Daoy (cell line): ENCODE data around the gene PHF2. TPM values are rescaled to one million over a fixed set of nuclear protein-coding genes. Genes with fewer than 3 reads are reported as not detected.
A peak's percentile ranks its signal among the peaks of the same experiment; 100 is the strongest.
"Not testable (repeated sequence)": the region's sequence is repeated elsewhere in the genome, so short reads cannot be mapped to it uniquely, and the experiment has no call there.

Experiments used
- DNase-seq: peaks from one replicate; pipeline ENCODE4 v3.0.0-alpha.2; 2015; ENCODE audit warnings: low read depth
- total RNA-seq: library from RNA; depleted of rRNA; stranded (reverse); fragments of >200 nt; shearing (Covaris generic); gene quantifications from 2 replicates; pipeline ENCODE4 v1.2.3, GENCODE V29; 2014

Gene PHF2
- total RNA-seq, 1 experiment from 2014 or later, result 12.1 TPM

DNA sequence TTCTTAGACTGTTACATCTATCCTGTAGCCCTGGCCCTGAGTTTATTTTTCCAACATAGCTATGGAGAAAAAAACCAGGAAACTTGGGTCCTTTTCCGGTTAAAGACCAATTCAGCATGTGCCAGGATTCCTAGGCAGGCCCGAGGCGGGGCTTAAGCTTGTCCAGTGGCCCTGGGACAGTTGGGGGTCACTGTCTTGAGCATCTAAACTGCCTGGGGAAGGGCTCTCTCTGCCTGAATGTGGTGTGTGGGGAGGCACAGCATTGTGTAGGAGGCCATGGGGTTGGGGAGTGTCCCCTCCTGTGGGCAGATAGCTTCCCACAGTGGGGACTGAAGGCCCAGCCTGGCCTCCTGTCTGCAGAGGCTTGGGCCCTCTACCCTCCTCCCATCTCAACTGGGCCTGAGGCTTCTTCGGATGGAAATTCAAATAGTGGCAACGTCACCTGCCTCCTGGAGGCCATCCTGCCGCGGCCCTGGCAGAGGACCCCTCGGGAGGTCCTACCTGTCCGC, 88.8 kb downstream of the PHF2 start:
- no peak for DNase-seq

DNA sequence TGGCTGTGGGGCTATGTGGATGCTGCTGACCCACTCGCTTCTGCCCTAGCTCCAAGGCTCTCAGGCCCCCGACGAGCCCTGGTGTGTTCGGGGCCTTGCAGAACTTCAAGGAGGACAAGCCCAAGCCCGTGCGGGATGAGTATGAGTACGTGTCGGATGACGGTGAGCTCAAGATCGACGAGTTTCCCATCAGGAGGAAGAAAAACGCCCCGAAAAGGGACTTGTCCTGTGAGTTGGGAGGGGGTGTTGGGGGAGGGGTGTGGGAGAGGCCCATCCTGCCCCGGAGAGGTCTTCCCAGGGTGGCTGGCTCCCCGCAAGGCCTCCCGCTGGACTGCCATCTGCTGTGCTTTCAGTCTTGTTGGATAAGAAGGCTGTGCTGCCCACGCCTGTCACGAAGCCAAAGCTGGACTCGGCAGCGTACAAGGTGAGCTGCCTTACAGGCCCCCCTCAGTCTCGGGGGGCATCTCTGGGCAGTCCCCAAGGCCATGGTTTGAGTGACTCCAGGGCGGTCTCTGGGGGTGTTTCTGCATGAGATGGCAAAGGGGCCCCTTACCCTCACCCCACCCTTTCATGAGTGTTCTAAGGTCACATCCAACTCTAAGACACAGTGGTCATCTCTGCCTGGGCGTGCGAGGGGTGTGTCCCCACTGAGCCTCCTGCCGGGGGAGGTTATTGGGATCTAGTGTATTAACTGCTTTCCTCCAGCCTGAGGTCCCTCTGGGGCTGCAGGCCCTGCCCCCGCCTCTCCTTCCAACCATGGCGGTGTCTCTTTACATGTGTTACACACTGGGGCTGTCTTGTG, 89.5 kb downstream of the PHF2 start:
- no peak for DNase-seq

DNA sequence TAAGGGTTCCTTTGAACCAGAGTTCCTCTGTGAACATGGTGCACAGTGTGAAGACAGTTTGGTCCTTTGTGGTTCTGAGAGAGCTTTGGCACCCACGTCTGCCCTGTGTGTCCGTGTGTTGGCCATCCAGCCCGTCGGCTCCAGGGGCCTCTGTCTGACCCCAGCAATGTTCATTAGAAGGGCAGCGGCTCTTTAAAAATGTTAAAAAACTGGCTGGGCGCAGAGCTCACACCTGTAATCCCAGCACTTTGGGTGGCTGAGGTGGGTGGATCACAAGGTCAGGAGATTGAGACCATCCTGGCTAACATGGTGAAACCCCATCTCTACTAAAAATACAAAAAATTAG, 90.0 kb downstream of the PHF2 start:
- DNase-seq, result not testable (repeated sequence)

DNA sequence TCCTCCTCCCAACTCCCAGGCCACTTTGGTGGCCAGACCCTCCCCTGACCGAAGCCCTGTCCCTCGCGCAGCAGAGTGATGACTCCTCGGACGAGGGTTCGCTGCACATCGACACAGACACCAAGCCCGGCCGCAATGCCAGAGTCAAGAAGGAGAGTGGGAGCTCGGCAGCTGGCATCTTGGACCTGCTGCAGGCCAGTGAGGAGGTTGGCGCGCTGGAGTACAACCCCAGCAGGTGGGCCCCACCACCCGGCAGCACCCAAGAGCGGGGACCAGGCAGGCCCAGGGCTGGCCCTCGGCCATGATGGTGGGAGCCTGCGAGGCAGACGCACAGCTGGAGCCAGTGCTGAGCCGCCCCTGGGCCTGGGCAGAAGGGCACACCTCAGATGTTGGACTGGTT, 90.6 kb downstream of the PHF2 start:
- no peak for DNase-seq

DNA sequence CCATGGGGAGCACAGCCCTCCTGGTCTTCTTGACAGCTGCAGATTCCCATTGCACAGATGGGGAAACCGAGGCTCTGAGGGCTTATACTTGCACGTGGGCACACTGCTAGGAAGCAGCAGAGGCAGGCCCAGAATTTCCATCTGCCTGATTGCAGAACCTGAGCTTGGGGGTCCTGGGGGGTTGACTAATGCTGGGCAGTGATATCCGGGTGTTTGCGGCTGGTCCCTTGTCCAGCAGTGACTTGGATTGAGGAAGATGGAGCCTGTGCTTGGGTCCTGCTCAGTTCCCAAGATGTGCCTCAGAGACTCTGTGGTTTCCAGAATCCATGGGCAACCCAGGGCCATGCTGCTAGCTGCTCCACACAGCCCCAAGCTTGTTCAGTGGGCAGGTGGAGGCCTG, 91.2 kb downstream of the PHF2 start:
- no peak for DNase-seq

DNA sequence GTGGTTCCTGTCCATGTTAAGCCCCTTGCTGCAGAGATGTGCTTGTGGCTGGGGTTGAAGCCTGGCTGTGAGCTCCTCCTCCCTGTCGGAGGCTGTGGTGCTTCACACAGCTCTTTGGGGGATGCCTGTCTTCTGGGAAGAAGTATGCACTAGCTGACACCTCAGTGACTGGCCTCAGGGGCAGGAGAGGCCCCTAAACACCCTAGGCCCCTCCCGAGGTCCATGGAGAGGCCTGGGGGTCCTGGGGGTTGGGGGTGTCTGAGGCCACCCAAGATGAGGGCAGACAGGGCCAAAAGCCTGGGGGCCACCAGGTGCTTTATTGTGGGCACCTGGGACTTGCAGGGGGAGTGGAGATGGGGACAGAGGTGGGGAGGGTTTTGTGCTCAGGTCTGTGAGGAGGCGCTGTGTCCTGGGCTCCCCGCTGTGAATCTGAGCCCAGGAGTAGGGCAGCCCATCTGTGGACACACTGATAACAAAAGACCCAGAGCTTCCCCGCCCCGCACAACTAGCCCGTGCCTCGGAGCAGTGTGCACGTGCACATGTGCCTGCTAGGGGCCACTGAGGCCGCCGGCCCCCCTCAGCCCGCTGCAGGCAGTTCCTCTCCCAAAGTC, 92.0 kb downstream of the PHF2 start:
- no peak for DNase-seq

DNA sequence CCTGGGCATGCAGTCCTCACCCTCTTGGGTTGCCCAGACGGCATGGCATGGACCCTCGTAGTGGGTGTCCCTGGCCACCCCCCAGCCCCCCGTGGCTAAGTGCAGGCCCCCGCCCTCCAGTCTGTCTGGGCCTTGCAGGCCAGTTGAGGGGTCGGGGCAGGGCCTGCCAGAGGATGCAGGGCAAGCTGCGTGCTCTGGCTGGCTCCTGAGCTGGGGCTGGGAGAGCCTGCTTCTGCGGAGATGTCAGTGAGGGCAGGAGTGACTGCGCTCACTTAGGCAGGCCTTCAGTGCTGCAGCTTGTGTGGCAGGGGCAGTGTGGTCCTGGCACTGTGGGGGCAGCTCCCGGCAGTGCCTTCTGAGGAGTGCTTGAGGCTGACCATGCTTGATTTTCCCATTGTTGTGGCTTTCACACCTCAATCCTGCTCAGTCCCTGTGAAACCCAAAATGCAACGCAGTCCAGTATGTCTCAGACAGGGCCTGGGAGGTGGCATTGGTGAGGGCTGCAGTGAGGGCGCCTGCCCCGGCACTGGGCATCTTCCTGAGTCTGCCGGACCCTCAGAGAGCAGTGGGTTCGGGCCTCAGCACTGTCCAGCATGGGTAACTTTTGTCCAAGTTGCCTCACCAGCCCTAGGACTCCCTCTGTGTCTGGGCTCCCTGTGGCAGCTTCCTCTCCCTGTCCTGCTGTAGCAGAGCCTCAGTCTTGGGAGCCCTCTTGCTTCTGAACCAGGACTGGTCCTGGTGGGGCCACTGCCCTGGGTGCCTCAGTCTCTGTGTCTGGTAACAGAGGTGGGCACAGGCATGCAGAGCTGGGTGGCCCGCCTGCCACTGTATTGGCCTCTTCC, 93.0 kb downstream of the PHF2 start:
- no peak for DNase-seq

DNA sequence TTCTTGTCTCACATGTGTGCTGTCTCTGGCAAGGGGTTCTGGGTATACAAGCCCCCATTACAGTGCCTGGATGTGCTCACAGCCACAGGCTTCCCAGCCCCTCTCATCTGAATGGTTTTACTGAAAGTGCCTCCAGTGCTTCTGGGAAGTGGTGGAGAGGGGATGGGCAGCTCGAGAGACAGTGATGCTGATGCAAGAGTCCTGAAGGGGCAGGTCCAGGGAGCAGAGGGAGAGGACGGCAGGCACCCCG, 93.5 kb downstream of the PHF2 start:
- no peak for DNase-seq

DNA sequence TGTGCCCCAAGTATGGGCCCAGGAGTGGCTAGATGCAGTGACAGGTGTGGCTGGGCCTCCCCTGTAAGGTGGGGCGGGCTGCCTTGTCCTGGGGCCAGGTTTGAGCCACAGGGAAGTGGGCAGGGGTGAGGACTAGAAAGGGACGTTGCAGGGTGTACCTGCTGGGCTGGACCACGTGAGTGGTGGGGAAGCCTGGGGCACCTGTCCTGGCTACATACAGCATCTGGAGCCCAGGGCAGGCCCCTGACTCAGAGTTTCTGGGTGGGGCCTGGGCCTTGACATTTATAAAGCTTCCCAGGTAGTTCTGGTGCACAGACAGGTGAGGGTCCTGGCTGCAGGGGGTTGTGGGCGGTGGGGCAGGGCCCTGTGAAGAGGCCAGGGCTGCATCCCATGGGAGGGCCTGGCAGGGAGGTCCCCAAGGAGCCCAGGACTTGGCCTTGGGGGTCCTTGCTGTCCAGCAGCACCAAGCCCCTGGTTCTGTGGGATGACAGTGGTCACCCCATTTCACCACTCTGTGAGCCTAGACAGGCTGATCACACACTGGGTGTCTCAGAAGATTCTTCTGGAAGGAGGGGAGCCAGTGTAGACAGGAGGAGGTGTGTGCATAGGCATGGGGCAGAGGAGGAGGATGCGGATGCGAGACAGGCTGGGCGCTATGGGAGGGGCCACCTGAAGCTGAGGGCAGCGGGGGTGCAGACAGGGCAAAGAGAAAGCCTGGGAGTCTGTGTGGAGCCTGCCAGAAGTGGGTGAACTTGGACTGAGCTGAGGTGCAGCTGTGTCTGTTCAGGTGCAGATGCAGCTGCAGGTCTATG, 94.0 kb downstream of the PHF2 start:
- DNase-seq, result peak; percentile 21

DNA sequence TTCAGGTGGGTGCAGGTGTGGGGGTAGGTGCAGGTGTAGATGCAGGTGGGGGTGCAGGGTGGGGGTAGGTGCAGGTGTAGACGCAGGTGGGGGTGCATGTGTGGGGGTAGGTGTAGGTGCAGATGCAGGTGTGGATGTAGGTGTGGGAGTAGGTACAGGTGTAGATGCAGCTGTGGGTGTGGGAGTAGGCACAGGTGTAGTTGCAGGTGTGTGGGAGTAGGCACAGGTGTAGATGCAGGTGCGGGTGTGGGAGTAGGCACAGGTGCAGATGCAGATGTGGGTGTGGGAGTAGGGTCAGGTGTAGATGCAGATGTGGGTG, 94.6 kb downstream of the PHF2 start:
- DNase-seq, result no peak

DNA sequence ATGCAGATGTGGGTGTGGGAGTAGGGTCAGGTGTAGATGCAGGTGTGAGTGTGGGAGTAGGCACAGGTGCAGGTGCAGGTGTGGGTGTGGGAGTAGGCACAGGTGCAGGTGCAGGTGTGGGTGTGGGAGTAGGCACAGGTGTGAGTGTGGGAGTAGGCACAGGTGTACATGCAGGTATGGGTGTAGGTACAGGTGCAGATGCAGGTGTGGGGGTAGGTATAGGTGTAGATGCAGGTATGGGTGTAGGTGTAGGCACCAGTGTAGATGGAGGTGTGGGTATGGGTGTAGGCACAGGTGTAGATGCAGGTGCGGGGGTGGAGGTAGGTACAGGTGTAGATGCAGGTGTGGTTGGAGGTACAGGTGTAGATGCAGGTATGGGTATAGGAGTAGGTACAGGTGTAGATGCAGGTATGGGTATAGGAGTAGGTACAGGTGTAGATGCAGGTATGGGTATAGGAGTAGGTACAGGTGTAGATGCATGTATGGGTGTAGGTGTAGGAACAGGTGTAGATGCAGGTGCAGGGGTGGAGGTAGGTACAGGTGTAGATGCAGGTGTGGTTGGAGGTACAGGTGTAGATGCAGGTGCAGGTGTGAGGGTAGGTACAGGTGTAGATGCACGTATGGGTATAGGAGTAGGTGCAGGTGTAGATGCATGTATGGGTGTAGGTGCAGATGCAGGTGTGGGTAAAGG, 96.1 kb downstream of the PHF2 start:
- not testable (repeated sequence) for DNase-seq

DNA sequence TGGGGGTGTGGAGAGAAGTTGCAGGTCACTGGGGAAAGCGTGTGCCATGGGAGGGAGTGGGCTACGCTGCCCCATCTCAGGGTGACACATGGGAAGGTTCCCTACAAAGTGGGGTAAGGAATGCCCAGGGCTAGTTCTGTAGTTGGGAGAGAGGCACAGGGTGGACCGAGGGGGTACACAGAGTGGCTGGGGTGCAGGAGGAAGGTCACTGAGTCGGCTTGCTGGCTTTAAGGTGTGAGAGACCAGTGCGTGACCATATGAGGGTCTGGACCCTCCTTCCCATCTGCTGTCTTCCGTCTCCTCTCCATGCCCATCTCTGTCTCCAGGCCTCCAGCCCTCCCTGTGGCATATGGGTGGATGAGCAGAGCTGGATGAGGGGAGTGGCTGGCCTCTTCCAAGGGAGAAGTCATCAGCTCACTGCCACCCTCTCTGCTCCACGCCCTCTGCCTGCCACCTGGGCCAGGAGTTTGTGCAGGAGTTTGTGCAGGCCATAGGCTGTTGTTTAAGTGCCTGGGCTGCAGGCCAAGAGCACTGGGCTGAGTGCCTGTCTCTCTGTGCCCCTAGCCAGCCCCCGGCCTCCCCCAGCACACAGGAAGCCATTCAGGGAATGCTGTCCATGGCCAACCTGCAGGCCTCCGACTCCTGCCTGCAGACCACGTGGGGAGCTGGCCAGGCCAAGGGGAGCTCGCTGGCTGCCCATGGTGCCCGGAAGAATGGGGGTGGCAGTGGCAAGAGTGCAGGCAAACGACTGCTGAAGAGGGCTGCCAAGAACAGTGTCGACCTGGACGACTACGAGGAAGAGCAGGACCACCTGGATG, 96.8 kb downstream of the PHF2 start:
- peak; percentile 3 for DNase-seq

DNA sequence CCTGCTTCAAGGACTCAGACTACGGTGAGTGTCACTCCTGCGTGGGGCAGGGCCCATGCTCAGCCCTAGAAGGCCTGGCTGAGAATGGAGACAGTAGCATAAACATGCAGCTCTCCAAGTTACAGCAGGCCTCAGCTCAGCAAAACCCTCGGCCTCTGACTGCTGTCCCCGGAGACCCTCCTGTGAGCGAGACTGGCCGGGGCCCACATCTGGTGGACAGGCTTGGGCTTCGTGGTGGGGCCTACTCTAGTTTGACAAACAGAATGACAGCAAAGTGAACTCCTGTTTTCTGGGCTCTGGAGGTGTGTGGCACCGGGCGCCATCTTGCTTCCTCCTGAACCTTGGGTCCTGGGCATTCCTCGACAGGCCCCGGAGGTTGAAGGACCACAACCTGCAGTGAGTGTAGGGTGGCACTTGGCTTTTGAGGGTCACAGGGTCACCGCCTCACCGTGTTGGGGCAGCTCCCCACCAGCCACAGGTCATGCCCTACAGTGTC, 97.5 kb downstream of the PHF2 start:
- DNase-seq, result peak; percentile 1

DNA sequence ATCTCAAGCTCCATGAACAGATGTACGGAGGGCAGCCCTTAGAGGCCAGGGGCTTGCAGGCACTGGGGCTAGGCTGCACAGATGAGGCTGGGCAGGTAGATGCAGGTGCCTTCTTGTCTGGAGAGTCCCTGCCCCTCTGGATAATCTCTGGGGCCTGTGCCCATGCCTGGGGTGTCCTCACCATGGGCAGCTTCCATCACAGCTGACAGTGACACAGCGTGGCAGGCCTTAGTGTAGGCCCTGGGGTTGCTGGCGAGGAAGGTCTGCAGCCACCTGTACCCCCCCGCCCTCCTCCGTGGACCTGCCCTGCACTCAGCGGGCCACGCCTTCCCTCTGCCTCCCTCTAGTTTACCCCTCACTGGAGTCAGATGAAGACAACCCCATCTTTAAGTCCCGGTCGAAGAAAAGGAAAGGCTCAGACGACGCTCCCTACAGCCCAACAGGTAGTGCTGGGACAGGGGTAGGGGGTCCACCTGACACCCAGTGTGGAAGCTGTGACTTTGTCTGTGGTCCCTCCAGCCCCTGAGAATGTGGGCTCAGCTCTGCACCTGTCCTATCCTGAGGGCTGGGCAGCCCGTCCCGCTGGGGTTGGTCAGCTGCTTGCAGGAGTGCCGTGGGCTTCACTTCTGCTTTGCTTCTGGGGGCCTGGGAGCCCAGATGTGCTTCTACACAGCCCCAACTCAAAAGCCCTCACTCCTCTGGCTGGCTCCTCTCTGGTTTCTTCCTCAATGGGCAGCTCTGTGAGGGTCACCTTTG, 98.4 kb downstream of the PHF2 start:
- DNase-seq, result no peak

DNA sequence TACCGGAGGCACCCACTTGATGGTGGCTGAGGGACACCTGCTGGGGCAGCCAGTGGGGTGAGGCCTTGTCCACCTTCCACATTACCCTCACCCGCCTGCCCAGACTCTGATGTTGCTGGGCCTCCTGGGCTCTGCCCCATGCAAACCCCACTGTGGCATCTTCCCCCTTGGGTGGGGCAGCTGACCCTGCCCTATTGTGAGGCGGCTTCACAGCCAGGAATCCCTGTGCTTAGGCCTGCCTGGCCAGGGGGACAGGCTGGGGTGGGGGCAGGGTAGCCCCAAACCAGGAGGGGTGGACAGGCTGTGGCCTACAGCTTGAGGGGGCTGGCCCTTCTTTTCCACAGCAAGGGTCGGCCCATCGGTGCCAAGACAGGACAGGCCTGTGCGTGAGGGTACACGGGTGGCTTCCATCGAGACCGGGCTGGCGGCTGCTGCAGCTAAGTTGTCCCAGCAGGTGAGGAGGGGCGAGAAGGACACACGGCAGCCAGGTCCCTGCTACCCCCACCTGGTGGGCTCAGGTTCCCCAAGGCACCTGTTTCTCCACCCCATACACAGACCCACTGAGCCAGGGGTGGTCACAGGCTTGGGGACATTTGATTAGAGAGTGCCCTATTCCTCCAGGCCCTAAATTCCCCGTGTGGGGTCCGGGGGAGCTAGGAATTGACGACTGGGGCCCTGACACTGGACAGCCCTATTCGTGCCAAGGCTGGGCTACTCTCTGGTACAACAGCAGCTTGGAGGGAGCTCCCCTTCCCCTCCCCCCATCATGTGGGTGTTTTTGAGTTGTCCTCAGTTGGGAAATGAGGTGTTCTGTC, 99.2 kb downstream of the PHF2 start:
- DNase-seq, result no peak

DNA sequence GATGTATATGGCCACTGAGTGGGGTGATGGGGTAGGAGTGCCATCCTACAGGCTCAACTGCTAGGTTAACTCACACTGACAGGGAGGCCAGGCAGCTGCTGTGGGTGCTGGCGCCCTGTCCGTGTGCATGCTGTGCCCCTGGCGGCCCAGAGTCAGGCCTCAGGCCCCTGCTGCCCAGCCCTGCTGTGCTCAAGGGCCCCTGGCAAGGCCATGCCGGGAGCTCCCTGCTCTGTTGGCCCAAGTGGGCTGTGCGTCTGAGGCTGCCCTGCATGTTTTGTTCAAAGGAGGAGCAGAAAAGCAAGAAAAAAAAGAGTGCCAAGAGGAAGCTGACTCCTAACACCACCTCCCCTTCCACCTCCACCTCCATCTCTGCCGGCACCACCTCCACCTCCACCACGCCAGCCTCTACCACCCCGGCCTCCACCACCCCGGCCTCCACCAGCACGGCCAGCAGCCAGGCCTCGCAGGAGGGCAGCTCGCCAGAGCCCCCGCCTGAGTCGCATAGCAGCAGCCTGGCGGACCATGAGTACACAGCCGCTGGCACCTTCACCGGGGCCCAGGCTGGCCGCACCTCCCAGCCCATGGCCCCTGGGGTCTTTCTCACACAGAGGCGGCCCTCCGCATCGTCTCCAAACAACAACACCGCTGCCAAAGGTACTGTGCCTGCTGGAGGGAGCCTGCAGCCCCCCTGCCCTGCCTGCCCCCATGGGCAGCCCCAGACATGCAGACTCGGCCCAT, 100.1 kb downstream of the PHF2 start:
- DNase-seq, result no peak

DNA sequence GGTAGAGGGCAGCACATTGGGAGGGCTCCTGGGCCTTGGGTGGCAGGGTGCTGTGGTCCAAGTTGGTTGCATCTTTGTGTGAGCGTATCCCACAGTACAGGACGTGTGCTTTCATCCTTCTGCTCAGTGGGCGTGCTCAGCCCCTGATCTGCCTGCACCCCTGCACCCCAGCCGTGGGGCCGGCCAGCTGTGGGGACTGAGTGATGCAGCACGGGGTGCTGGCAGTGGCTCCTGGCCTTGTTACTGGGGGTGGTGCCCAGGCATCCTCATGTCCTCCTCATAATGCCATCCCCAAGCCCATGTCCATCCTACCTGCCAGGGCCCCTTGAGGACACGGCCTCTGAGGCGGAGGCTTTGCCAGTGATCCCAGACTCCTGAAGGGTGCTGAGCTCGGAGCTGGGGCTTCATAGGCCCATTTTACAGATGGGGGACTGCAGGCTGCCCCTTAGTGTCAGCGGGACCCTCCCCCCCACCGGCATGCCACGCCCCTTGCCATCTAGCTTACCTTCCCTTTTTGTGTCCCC, 100.7 kb downstream of the PHF2 start:
- DNase-seq, result no peak

DNA sequence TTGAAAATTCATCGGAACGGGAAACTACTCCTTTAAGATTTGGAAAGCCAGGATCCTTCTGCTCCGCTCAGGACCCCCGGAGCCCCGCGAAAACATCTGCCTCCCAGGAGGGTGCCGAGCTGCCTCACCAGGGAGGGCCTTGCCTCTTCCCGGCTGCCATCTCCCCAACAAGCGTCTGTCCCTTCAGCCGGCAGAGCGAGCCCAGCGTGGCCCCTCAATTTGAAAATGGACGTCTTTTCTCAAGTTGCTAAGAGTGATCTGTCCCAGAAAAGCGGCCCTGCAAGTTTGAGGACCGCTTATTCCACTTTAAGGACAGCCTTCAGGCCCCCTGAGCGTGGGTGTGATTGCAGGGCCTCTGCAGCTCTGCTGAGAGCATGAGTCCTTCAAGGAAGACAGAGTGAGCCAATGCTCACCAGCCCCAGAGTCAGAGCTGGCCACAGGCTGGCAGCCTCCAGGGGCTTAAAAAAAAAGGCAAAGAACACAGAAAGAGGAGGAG, 101.3 kb downstream of the PHF2 start:
- DNase-seq, result peak; percentile 0
